Measurements from ENCODE around the gene GABRD.
"Not testable (repeated sequence)": the region's sequence is repeated elsewhere in the genome, so short reads cannot be mapped to it uniquely, and the experiment has no call there.

Gene GABRD

GRCh38 chr1:1973716-1974642, 45.2 kb upstream of the GABRD start:
- TF ChIP-seq CTCF (IDR thresholded peaks at IDR 0.05; ENCODE audit: low read depth, low read length, missing control alignments): no peak
- no peak overlapping the region for H3K4me3 ChIP-seq (replicated peaks; ENCODE audit: low read depth, low read length)
- no peak for DNase-seq (ENCODE audit: extremely low read depth, low read depth)

- no peak overlapping the region for H3K4me3 ChIP-seq (replicated peaks; ENCODE audit: low read depth, low read length)
- DNase-seq (ENCODE audit: extremely low read depth, low read depth): no peak
- no peak for TF ChIP-seq CTCF (IDR thresholded peaks at IDR 0.05; ENCODE audit: low read depth, low read length, missing control alignments)
Measured at GRCh38 chr1:1974834-1975233, 44.3 kb upstream of the GABRD start.

GRCh38 chr1:1975535-1975934, 43.6 kb upstream of the GABRD start:
- DNase-seq (ENCODE audit: extremely low read depth, low read depth): no peak
- no peak overlapping the region for H3K4me3 ChIP-seq (replicated peaks; ENCODE audit: low read depth, low read length)
- TF ChIP-seq CTCF (IDR thresholded peaks at IDR 0.05; ENCODE audit: low read depth, low read length, missing control alignments): no peak

- no peak overlapping the region for H3K4me3 ChIP-seq (replicated peaks; ENCODE audit: low read depth, low read length)
- DNase-seq (ENCODE audit: extremely low read depth, low read depth): no peak
- TF ChIP-seq CTCF (IDR thresholded peaks at IDR 0.05; ENCODE audit: low read depth, low read length, missing control alignments): no peak
Measured at GRCh38 chr1:1976031-1976430, 43.1 kb upstream of the GABRD start.

GRCh38 chr1:1978108-1978507, 41.0 kb upstream of the GABRD start:
- no peak overlapping the region for H3K4me3 ChIP-seq (replicated peaks; ENCODE audit: low read depth, low read length)
- no peak for DNase-seq (ENCODE audit: extremely low read depth, low read depth)
- TF ChIP-seq CTCF (IDR thresholded peaks at IDR 0.05; ENCODE audit: low read depth, low read length, missing control alignments): no peak

- H3K4me3 ChIP-seq (replicated peaks; ENCODE audit: low read depth, low read length): not testable (repeated sequence)
Measured at GRCh38 chr1:1978690-1979481, 40.3 kb upstream of the GABRD start.

GRCh38 chr1:1979482-1980165, 39.5 kb upstream of the GABRD start:
- DNase-seq (ENCODE audit: extremely low read depth, low read depth): no peak
- H3K4me3 ChIP-seq (replicated peaks; ENCODE audit: low read depth, low read length): no peak overlapping the region
- TF ChIP-seq CTCF (IDR thresholded peaks at IDR 0.05; ENCODE audit: low read depth, low read length, missing control alignments): no peak

More at GRCh38 chr1:1978690-1979481, 40.3 kb upstream of the GABRD start:
- DNase-seq (ENCODE audit: extremely low read depth, low read depth): not testable (repeated sequence)

Data from HFF-Myc (cell line).